ENCODE measurements around the gene POLR2H.

The POLR2H gene

DNA sequence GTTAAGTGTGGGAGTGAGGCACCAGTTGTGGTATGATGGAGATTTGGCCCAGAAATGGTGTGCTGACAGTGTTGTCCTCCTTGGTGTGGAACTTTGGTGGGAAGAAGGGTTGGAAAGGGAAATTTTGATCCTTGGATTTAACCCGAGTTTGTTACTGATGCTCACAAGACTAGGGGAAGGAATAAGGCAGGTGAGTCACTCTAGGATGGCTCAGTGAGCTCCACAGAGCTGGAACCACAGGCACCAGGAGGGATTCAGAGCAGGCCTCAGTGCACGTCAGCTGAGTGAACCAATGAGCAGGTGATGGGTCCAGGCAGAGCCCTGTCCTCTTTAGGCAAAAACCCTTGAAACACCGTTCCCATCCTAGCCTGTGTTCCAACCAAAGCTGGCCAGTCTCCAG lies 29.8 kb downstream of the POLR2H start:
- Histone ChIP-seq H3K27me3 (ENCODE audit: insufficient read depth, low read depth) (no peaks in the 10 kb centered on the region), H3K4me2 (no peak overlapping the region), H4K20me1 (ENCODE audit: insufficient read depth) (no peaks in the 10 kb centered on the region), H3K27ac (no peak overlapping the region), H3K9ac (no peak overlapping the region), H3K36me3 (ENCODE audit: insufficient read depth) (no peaks in the 10 kb centered on the region), H2AFZ (ENCODE audit: low read depth) (no peak overlapping the region), H3K79me2 (ENCODE audit: insufficient read depth, low read depth) (no peaks in the 10 kb centered on the region), H3K4me3 (IDR thresholded peaks at IDR 0.05; ENCODE audit: insufficient read depth, low read depth, low read length) (no peak overlapping the region), H3K4me1 (ENCODE audit: low read depth, poor library complexity, severe bottlenecking) (no peaks in the 10 kb centered on the region)
- TF ChIP-seq, protein P1, sequence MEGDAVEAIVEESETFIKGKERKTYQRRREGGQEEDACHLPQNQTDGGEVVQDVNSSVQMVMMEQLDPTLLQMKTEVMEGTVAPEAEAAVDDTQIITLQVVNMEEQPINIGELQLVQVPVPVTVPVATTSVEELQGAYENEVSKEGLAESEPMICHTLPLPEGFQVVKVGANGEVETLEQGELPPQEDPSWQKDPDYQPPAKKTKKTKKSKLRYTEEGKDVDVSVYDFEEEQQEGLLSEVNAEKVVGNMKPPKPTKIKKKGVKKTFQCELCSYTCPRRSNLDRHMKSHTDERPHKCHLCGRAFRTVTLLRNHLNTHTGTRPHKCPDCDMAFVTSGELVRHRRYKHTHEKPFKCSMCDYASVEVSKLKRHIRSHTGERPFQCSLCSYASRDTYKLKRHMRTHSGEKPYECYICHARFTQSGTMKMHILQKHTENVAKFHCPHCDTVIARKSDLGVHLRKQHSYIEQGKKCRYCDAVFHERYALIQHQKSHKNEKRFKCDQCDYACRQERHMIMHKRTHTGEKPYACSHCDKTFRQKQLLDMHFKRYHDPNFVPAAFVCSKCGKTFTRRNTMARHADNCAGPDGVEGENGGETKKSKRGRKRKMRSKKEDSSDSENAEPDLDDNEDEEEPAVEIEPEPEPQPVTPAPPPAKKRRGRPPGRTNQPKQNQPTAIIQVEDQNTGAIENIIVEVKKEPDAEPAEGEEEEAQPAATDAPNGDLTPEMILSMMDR (conservative IDR thresholded peaks at IDR 0.05; ENCODE audit: low read depth, low read length): no peak

DNA sequence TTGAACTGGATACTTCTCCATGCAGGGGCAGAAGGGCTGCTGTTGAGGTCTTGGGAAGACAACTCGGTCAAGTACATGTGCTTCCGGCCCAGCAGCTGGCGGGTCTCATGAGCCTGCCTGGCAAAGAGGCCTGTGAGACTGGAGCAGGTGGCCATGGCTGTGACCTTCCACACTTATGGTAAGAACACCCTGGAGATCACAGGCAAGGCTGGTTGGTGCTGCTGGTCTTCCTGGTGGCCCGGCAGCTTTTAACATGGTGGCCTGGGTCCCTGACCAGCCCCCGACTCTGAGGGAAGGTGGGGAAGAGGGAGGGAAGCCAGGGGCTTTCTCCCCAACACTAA lies 33.8 kb downstream of the POLR2H start:
- no peaks in the 10 kb centered on the region for H3K36me3 ChIP-seq (ENCODE audit: insufficient read depth)
- no peak overlapping the region for H3K4me2 ChIP-seq
- peaks cover 3% of the 10 kb centered on the region for H3K4me1 ChIP-seq (ENCODE audit: low read depth, poor library complexity, severe bottlenecking)
- no peaks in the 10 kb centered on the region for H3K79me2 ChIP-seq (ENCODE audit: insufficient read depth, low read depth)
- no peaks in the 10 kb centered on the region for H3K27me3 ChIP-seq (ENCODE audit: insufficient read depth, low read depth)
- no peak overlapping the region for H3K27ac ChIP-seq
- no peaks in the 10 kb centered on the region for H4K20me1 ChIP-seq (ENCODE audit: insufficient read depth)
- no peak overlapping the region for H3K9ac ChIP-seq
- no peak overlapping the region for H3K4me3 ChIP-seq (IDR thresholded peaks at IDR 0.05; ENCODE audit: insufficient read depth, low read depth, low read length)
- H2AFZ ChIP-seq (ENCODE audit: low read depth): no peak overlapping the region
- TF ChIP-seq, protein P1 (conservative IDR thresholded peaks at IDR 0.05; ENCODE audit: low read depth, low read length): no peak

GRCh38 chr3:184399410-184399809 lies 37.9 kb downstream of the POLR2H start:
- TF ChIP-seq, protein P1 (conservative IDR thresholded peaks at IDR 0.05; ENCODE audit: low read depth, low read length): no peak
- Histone ChIP-seq H3K27me3 (ENCODE audit: insufficient read depth, low read depth) (no peaks in the 10 kb centered on the region), H2AFZ (ENCODE audit: low read depth) (no peak overlapping the region), H3K4me2 (no peak overlapping the region), H3K79me2 (ENCODE audit: insufficient read depth, low read depth) (no peaks in the 10 kb centered on the region), H3K36me3 (ENCODE audit: insufficient read depth) (no peaks in the 10 kb centered on the region), H3K4me1 (ENCODE audit: low read depth, poor library complexity, severe bottlenecking) (peaks cover 3% of the 10 kb centered on the region), H4K20me1 (ENCODE audit: insufficient read depth) (no peaks in the 10 kb centered on the region), H3K4me3 (IDR thresholded peaks at IDR 0.05; ENCODE audit: insufficient read depth, low read depth, low read length) (no peak overlapping the region), H3K9ac (no peak overlapping the region), H3K27ac (no peak overlapping the region)

- H4K20me1 ChIP-seq (ENCODE audit: insufficient read depth): no peaks in the 10 kb centered on the region
- H3K9ac ChIP-seq: no peak overlapping the region
- H3K79me2 ChIP-seq (ENCODE audit: insufficient read depth, low read depth): no peaks in the 10 kb centered on the region
- H3K4me3 ChIP-seq (IDR thresholded peaks at IDR 0.05; ENCODE audit: insufficient read depth, low read depth, low read length): no peak overlapping the region
- H3K27ac ChIP-seq: no peak overlapping the region
- TF ChIP-seq, protein P1 (conservative IDR thresholded peaks at IDR 0.05; ENCODE audit: low read depth, low read length): no peak
- no peaks in the 10 kb centered on the region for H3K27me3 ChIP-seq (ENCODE audit: insufficient read depth, low read depth)
- H3K4me1 ChIP-seq (ENCODE audit: low read depth, poor library complexity, severe bottlenecking): no peaks in the 10 kb centered on the region
- H3K4me2 ChIP-seq: no peak overlapping the region
- no peak overlapping the region for H2AFZ ChIP-seq (ENCODE audit: low read depth)
- no peaks in the 10 kb centered on the region for H3K36me3 ChIP-seq (ENCODE audit: insufficient read depth)
Observed at GRCh38 chr3:184405075-184406030, 43.8 kb downstream of the POLR2H start.

Measured in KMS-11 (cell line).